GM12891 (cell line): ENCODE results near the gene DDX56.

Experiments
- POLR2A ChIP-seq: IDR thresholded peaks from 2 replicates; pipeline ENCODE4 v1.6.1; 2011; ENCODE audit warnings: low read depth, low read length, control low read depth
- SPI1 ChIP-seq: IDR thresholded peaks from 2 replicates; pipeline ENCODE4 v1.6.1; 2011; ENCODE audit warnings: low read depth, low read length, control low read depth
- TAF1 ChIP-seq: IDR thresholded peaks from 2 replicates; pipeline ENCODE4 v1.6.1; 2011; ENCODE audit warnings: low read depth, low read length, control low read depth

GRCh38 chr7:44538798-44539668 is 34.7 kb downstream of the DDX56 start:
- TF ChIP-seq SPI1: no peak
- TF ChIP-seq POLR2A: no peak
- no peak for TF ChIP-seq TAF1
